Measurements from ENCODE around the gene DHODH. TPM values are rescaled to one million over a fixed set of nuclear protein-coding genes. Genes with fewer than 3 reads are reported as not detected.
A peak's percentile ranks its signal among the peaks of the same experiment; 100 is the strongest.

The DHODH gene
- total RNA-seq, 3 donors from 2014 or later = 4.0 to 7.8 (median 6.2) TPM

- H3K9me3 ChIP-seq = no peaks in the 10 kb centered on the region
- H3K36me3 ChIP-seq = no peaks in the 10 kb centered on the region
- H3K27me3 ChIP-seq = no peaks in the 10 kb centered on the region
- DNase-seq (ENCODE audit: low spot score in 2 of 2) = peak in 1 of 2 donors; percentile 82
- H3K27ac ChIP-seq = peak overlapping the region; percentile 25 to 81
- TF ChIP-seq, protein P1, sequence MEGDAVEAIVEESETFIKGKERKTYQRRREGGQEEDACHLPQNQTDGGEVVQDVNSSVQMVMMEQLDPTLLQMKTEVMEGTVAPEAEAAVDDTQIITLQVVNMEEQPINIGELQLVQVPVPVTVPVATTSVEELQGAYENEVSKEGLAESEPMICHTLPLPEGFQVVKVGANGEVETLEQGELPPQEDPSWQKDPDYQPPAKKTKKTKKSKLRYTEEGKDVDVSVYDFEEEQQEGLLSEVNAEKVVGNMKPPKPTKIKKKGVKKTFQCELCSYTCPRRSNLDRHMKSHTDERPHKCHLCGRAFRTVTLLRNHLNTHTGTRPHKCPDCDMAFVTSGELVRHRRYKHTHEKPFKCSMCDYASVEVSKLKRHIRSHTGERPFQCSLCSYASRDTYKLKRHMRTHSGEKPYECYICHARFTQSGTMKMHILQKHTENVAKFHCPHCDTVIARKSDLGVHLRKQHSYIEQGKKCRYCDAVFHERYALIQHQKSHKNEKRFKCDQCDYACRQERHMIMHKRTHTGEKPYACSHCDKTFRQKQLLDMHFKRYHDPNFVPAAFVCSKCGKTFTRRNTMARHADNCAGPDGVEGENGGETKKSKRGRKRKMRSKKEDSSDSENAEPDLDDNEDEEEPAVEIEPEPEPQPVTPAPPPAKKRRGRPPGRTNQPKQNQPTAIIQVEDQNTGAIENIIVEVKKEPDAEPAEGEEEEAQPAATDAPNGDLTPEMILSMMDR (IDR thresholded peaks at IDR 0.05) = no peak
- TF ChIP-seq POLR2AphosphoS5 (IDR thresholded peaks at IDR 0.05) = no peak
- no peak for TF ChIP-seq POLR2A (IDR thresholded peaks at IDR 0.05)
- H3K4me3 ChIP-seq = peak overlapping the region in 1 of 3 donors; percentile 12
- intact Hi-C loops (cut with DNase I; ENCODE audit: low total_unique reads) = no loop called here
- peaks cover 0 to 9% of the 10 kb centered on the region in 2 donors for H3K4me1 ChIP-seq
Observed at GRCh38 chr16:72013389-72013788, 4.8 kb downstream of the DHODH start.

- peak overlapping the region in 2 of 3 donors; percentile 1 to 12 for H3K4me3 ChIP-seq
- H3K36me3 ChIP-seq = no peaks in the 10 kb centered on the region
- no peaks in the 10 kb centered on the region for H3K27me3 ChIP-seq
- H3K27ac ChIP-seq = peak overlapping the region; percentile 16 to 81
- no peaks in the 10 kb centered on the region for H3K9me3 ChIP-seq
- H3K4me1 ChIP-seq = peaks cover 0 to 9% of the 10 kb centered on the region in 2 donors
- DNase-seq (ENCODE audit: low spot score in 2 of 2) = no peak
- TF ChIP-seq, protein P1 (IDR thresholded peaks at IDR 0.05) = no peak
- TF ChIP-seq POLR2AphosphoS5 (IDR thresholded peaks at IDR 0.05) (no peak), POLR2A (IDR thresholded peaks at IDR 0.05) (no peak)
- intact Hi-C loops (cut with DNase I; ENCODE audit: low total_unique reads) = no loop called here
Observed at GRCh38 chr16:72013888-72014581, 5.5 kb downstream of the DHODH start.

DNA sequence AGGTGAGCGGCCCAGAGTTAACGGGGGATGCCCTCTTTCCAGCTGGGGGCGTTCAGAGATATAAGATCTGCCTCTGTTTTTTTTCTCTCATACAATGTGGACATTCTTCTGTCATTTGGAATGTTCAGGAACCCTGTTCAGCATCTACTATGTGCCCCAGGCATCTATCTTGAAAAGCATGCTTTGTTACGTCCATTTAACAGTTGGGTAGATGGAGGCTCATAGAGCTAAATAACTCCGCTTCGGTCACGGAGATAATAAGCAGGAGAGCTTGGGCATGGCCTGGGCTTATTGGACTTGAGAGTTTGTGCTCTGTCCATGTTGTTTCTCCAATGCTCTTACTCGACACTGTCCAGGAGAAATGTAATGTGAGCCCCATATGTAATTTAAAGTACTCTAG, 6.1 kb downstream of the DHODH start:
- no peaks in the 10 kb centered on the region for H3K27me3 ChIP-seq
- TF ChIP-seq POLR2AphosphoS5 (IDR thresholded peaks at IDR 0.05) = no peak
- TF ChIP-seq POLR2A (IDR thresholded peaks at IDR 0.05) = no peak
- TF ChIP-seq, protein P1 (IDR thresholded peaks at IDR 0.05) = no peak
- intact Hi-C loops (cut with DNase I; ENCODE audit: low total_unique reads) = no loop called here
- H3K4me3 ChIP-seq = no peak overlapping the region
- H3K4me1 ChIP-seq = peaks cover 0 to 9% of the 10 kb centered on the region in 2 donors
- no peaks in the 10 kb centered on the region for H3K36me3 ChIP-seq
- DNase-seq (ENCODE audit: low spot score in 2 of 2) = no peak
- peak overlapping the region in 1 of 2 donors; percentile 81 for H3K27ac ChIP-seq
- no peaks in the 10 kb centered on the region for H3K9me3 ChIP-seq

DNA sequence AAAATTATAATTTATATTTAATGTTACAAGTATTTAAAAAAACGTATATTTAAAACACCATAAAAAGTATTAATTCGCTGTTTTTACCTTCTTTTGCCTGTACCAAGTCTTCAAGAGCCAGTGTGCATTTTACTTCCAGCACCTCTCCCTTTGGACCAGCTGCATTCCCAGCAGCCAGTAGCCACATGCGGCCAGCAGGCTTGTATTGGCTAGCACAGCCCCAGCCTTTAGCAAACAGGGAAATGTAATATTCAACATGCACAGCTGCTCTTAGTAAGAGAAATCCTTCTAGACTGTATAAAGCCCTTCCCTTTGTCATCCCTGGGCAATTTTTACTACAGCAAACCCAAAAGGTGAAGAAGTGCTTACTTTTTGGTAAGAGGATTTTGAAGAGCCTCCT, 6.6 kb downstream of the DHODH start:
- no peaks in the 10 kb centered on the region for H3K9me3 ChIP-seq
- H3K27me3 ChIP-seq = no peaks in the 10 kb centered on the region
- no peaks in the 10 kb centered on the region for H3K36me3 ChIP-seq
- no peak for DNase-seq (ENCODE audit: low spot score in 2 of 2)
- intact Hi-C loops (cut with DNase I; ENCODE audit: low total_unique reads) = no loop called here
- no peak overlapping the region for H3K27ac ChIP-seq
- TF ChIP-seq POLR2AphosphoS5 (IDR thresholded peaks at IDR 0.05) (no peak), POLR2A (IDR thresholded peaks at IDR 0.05) (no peak)
- TF ChIP-seq, protein P1 (IDR thresholded peaks at IDR 0.05) = no peak
- peaks cover 0 to 9% of the 10 kb centered on the region in 2 donors for H3K4me1 ChIP-seq
- H3K4me3 ChIP-seq = no peak overlapping the region

- DNase-seq (ENCODE audit: low spot score in 2 of 2) = no peak
- intact Hi-C loops (cut with DNase I; ENCODE audit: low total_unique reads) = no loop called here
- Histone ChIP-seq H3K9me3 (no peaks in the 10 kb centered on the region), H3K36me3 (no peaks in the 10 kb centered on the region), H3K27ac (no peak overlapping the region), H3K4me3 (no peak overlapping the region), H3K4me1 (peaks cover 0 to 5% of the 10 kb centered on the region in 2 donors), H3K27me3 (no peaks in the 10 kb centered on the region)
- TF ChIP-seq, protein P1 (IDR thresholded peaks at IDR 0.05) = no peak
- TF ChIP-seq POLR2AphosphoS5 (IDR thresholded peaks at IDR 0.05) (no peak), POLR2A (IDR thresholded peaks at IDR 0.05) (no peak)
Observed at GRCh38 chr16:72018470-72018869, 9.9 kb downstream of the DHODH start.

Measured in breast epithelium (tissue), 4 donors.